Bronchial epithelial cell (primary cell): Measurements from ENCODE around the gene KIF17. TPM values are rescaled to one million over a fixed set of nuclear protein-coding genes. Genes with fewer than 3 reads are reported as not detected.

Experiments
- DNase-seq: peaks from one replicate; pipeline ENCODE4 v3.0.0-alpha.2; 2010; ENCODE audit warnings: low read depth
- FAIRE-seq: peaks from 2 replicates; lab custom pipeline; 2011; peaks lifted over from hg19 to GRCh38; lab: Jason Lieb, UNC
- H3K27me3 ChIP-seq: 2 replicates; pipeline ENCODE4 v1.5.1; 2011; ENCODE audit warnings: low read length; ENCODE audit not compliant: control insufficient read depth, insufficient read depth
- H3K36me3 ChIP-seq: 2 replicates; pipeline ENCODE4 v1.5.1; 2011; ENCODE audit warnings: low read length; ENCODE audit not compliant: control insufficient read depth, insufficient read depth
- H3K4me3 ChIP-seq: 2 replicates; pipeline ENCODE4 v1.5.1; 2011; ENCODE audit warnings: mild to moderate bottlenecking, low read depth, low read length, control low read depth
- total RNA-seq: library from RNA; depleted of rRNA; stranded (reverse); fragments of >200 nt; gene quantifications from 2 replicates; pipeline ENCODE4 v1.2.1, GENCODE V29; 2014
- TF ChIP-seq, protein P1 (sequence below): IDR thresholded peaks from 2 replicates; pipeline ENCODE4 v1.5.1; 2011; ENCODE audit warnings: mild to moderate bottlenecking, moderate library complexity, low read length, control low read depth, inconsistent platforms; ENCODE audit not compliant: insufficient read depth, severe bottlenecking

KIF17 gene
- total RNA-seq, 1 donor from 2014 or later: 3.2 TPM

DNA sequence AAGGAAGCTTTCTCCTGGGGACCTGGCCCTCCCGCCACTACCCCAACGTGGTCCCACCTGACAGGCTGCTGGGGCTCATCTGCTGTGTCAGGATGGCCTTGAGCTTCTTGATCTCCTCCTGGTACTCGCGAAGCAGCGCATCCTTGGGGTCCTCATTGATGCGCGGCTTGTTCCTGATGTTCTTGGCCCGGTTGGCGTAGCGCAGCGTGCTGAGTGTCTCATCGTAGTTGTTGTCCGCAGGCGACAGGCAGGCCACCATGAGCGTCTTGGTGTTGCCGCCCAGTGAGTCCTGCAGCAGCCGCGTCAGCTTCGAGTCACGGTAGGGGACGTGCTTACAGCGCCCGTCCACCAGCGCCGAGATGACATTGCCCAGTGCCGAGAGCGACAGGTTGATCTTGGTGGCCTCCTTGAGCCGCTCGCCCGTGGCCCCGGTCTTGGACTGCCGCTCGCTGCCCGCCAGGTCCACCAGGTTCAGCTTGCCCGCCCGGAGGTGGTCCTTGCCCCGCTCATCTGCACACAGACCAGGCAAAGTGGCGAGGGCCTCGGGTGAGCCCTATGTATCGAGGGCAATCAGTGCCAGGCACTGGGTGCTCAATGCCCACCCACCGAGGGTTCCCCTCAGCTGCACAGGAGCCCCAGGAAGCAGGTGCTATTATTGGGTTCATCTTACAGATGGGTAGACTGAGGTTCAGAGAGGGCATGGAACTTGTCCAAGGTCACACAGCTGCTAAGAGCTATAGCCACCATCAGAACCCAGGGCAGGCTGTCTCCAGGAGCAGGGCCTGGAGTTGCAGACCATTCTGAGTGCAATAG, 13.2 kb downstream of the KIF17 start:
- no peak for FAIRE-seq

DNA sequence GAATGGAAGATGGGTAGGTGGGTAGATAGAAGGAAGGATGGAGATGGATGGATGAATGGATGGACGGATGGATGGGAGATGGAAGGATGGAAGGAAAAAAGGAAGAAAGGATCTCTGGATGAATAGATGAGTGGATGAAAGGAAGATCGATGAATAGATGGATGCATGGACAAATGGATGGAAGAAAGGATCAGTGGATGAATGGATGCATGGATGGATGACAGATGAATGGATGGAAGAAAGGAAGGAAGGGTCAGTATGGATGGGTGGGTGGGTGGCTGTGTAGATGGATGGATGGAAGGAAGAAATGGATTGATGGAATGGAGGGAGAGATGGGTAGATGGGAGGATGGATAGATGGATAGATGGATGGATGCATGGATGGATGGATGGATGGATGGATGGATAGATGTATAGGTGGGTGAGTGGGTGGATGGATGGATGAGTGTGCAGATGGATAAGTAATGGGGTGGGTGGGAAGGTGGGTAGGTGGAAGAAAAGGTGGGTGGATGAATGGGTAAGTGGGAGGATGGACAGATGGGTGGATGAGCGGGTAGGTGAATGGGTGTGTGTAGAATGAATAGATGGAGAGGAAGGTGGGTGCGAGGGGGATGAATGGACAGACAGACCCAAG, 14.6 kb downstream of the KIF17 start:
- FAIRE-seq (no peak), DNase-seq (no peak)
- H3K4me3 ChIP-seq: no peak overlapping the region
- H3K36me3 ChIP-seq: no peaks in the 10 kb centered on the region
- no peaks in the 10 kb centered on the region for H3K27me3 ChIP-seq
- TF ChIP-seq, protein P1, sequence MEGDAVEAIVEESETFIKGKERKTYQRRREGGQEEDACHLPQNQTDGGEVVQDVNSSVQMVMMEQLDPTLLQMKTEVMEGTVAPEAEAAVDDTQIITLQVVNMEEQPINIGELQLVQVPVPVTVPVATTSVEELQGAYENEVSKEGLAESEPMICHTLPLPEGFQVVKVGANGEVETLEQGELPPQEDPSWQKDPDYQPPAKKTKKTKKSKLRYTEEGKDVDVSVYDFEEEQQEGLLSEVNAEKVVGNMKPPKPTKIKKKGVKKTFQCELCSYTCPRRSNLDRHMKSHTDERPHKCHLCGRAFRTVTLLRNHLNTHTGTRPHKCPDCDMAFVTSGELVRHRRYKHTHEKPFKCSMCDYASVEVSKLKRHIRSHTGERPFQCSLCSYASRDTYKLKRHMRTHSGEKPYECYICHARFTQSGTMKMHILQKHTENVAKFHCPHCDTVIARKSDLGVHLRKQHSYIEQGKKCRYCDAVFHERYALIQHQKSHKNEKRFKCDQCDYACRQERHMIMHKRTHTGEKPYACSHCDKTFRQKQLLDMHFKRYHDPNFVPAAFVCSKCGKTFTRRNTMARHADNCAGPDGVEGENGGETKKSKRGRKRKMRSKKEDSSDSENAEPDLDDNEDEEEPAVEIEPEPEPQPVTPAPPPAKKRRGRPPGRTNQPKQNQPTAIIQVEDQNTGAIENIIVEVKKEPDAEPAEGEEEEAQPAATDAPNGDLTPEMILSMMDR: no peak

More for the DNA sequence above, 13.2 kb downstream of the KIF17 start:
- TF ChIP-seq, protein P1: no peak
- Histone ChIP-seq H3K4me3 (no peak overlapping the region), H3K27me3 (no peaks in the 10 kb centered on the region), H3K36me3 (no peaks in the 10 kb centered on the region)
- no peak for DNase-seq

DNA sequence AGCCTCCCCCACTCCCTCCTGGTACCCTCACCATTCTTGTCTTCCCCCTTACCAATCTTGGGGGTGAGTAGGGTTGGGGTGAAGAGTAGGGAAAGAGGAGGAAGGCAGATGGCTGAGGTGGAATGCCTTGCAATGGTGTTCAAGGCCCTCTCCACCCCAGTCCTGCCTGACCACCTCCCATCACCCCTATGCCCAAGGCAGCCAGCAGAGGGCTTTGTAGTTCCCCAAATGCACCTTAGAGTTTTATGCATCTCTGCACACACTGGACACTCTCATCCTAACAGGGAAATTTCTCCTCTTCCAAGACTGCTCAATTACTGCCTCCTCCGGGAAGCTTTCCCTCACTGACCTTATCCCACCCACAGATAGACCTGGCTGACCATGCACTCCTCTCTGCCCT, 15.4 kb downstream of the KIF17 start:
- Histone ChIP-seq H3K4me3 (no peak overlapping the region), H3K27me3 (no peaks in the 10 kb centered on the region), H3K36me3 (no peaks in the 10 kb centered on the region)
- TF ChIP-seq, protein P1: peak; percentile 58
- DNase-seq (peak; percentile 15), FAIRE-seq (no peak)

DNA sequence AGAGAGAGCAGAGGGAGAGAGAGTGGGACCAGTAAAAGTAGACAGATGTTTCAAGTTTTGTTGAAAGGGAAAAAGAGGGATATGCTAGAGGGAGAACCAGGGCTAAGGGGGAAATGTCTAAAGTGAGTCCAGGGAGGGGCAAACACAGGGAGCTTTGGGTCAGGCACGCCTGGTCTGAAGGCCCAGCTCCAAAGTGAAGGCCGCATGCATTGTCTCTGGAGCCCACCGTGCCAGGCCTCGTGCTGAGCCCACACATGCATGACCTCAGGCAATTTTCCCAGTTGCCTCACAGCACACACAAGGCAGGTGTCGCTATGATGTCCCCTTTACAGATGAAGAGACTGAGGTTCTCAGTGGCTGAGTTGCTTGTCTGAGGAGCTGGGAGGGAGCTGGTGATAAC, 16.0 kb downstream of the KIF17 start:
- DNase-seq: no peak
- Histone ChIP-seq H3K27me3 (no peaks in the 10 kb centered on the region), H3K4me3 (no peak overlapping the region), H3K36me3 (no peaks in the 10 kb centered on the region)
- TF ChIP-seq, protein P1: no peak
- peak; percentile 47 for FAIRE-seq

DNA sequence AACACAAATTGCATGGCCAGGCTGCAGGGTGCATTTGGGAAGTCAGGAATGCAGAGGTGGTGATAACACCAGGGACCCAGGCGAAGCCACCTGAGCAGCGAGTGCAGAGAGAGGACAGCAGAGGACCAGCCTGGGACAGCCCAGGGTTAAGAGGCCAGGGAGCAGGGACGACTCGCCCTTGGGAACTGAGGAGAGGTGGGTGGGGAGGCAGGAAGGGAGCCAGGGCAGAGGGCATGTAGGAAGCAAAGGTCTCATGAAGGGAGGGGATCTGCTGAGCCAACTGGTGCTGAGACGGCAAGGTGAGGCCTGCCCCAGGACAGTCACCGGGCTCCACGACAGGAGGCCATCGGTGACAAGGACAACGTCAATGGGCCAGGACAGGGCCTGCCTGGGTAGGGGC, 16.4 kb downstream of the KIF17 start:
- TF ChIP-seq, protein P1: no peak
- no peaks in the 10 kb centered on the region for H3K36me3 ChIP-seq
- FAIRE-seq: no peak

More for the DNA sequence above, 16.4 kb downstream of the KIF17 start:
- no peak overlapping the region for H3K4me3 ChIP-seq
- H3K27me3 ChIP-seq: no peaks in the 10 kb centered on the region
- DNase-seq: no peak
